GM19397 (cell line): Measurements from ENCODE around the gene SLC2A10.
"Not testable (repeated sequence)": the region's sequence is repeated elsewhere in the genome, so short reads cannot be mapped to it uniquely, and the experiment has no call there.

Source experiments
- ATAC-seq: cut with Tn5 transposase; IDR thresholded peaks from one replicate; pipeline ENCODE4 v1.9.1; 2021; ENCODE audit warnings: mild to moderate bottlenecking, moderate library complexity; ENCODE audit not compliant: unreplicated experiment

SLC2A10 gene

GRCh38 chr20:46709459-46710152 is at the start of gene SLC2A10:
SLC2A10 (plus strand) TSS chr20:46709649; CDS start chr20:46709737, 88 bp downstream.
- ATAC-seq, result no peak

GRCh38 chr20:46660487-46660886 is 49.0 kb upstream of the SLC2A10 start:
- ATAC-seq, result no peak

GRCh38 chr20:46661659-46662058 is 47.8 kb upstream of the SLC2A10 start:
- ATAC-seq, result no peak

- no peak for ATAC-seq
Observed at GRCh38 chr20:46663531-46663930, 45.9 kb upstream of the SLC2A10 start.

GRCh38 chr20:46665602-46666001 is 43.8 kb upstream of the SLC2A10 start:
- no peak for ATAC-seq

- ATAC-seq, result no peak
Observed at GRCh38 chr20:46666306-46666705, 43.1 kb upstream of the SLC2A10 start.

GRCh38 chr20:46666818-46667515 is 42.5 kb upstream of the SLC2A10 start:
- ATAC-seq, result no peak

GRCh38 chr20:46670228-46670584 is 39.2 kb upstream of the SLC2A10 start:
- no peak for ATAC-seq

GRCh38 chr20:46670585-46671584 is 38.6 kb upstream of the SLC2A10 start:
- no peak for ATAC-seq

GRCh38 chr20:46671866-46672542 is 37.4 kb upstream of the SLC2A10 start:
- no peak for ATAC-seq

- ATAC-seq, result no peak
Observed at GRCh38 chr20:46672543-46673148, 36.8 kb upstream of the SLC2A10 start.

- no peak for ATAC-seq
Observed at GRCh38 chr20:46673394-46674252, 35.8 kb upstream of the SLC2A10 start.

GRCh38 chr20:46674253-46675083 is 35.0 kb upstream of the SLC2A10 start:
- ATAC-seq, result no peak

- ATAC-seq, result not testable (repeated sequence)
Observed at GRCh38 chr20:46676649-46677316, 32.7 kb upstream of the SLC2A10 start.

- ATAC-seq, result no peak
Observed at GRCh38 chr20:46677608-46678007, 31.8 kb upstream of the SLC2A10 start.

- no peak for ATAC-seq
Observed at GRCh38 chr20:46678516-46678915, 30.9 kb upstream of the SLC2A10 start.

- ATAC-seq, result no peak
Observed at GRCh38 chr20:46680684-46681031, 28.8 kb upstream of the SLC2A10 start.
